ENCODE measurements around the gene GFOD2. TPM values are rescaled to one million over a fixed set of nuclear protein-coding genes. Genes with fewer than 3 reads are reported as not detected.
A peak's percentile ranks its signal among the peaks of the same experiment; 100 is the strongest.

The GFOD2 gene
- total and polyA plus RNA-seq, 8 donors: 6.4 to 17.2 (median 9.6) TPM

GRCh38 chr16:67708368-67708771 is 10.7 kb downstream of the GFOD2 start:
- no peak for TF ChIP-seq CTCF (IDR thresholded peaks at IDR 0.05)
- H3K4me1 ChIP-seq: peaks cover 0 to 5% (median 0%) of the 10 kb centered on the region in 3 donors
- FAIRE-seq (no peak), ATAC-seq (no peak), DNase-seq (no peak)
- intact Hi-C loops (cut with DNase I): no loop called here
- no peaks in the 10 kb centered on the region for H3K36me3 ChIP-seq
- no peak overlapping the region for H3K4me3 ChIP-seq
- no peaks in the 10 kb centered on the region for H3K9me3 ChIP-seq
- no peak overlapping the region for H3K27ac ChIP-seq
- WGBS, 2 donors: 57 to 67% methylated on average over 2 of the region's 2 CpGs
- H3K27me3 ChIP-seq: no peaks in the 10 kb centered on the region

- Histone ChIP-seq H3K27ac (no peak overlapping the region), H3K4me3 (no peak overlapping the region), H3K4me1 (peaks cover 0 to 5% (median 0%) of the 10 kb centered on the region in 3 donors), H3K9me3 (no peaks in the 10 kb centered on the region), H3K36me3 (no peaks in the 10 kb centered on the region), H3K27me3 (no peaks in the 10 kb centered on the region)
- no peak for FAIRE-seq
- no peak for DNase-seq
- TF ChIP-seq CTCF (IDR thresholded peaks at IDR 0.05): no peak
- no peak for ATAC-seq
- WGBS, 2 donors: 97 to 99% methylated on average over 5 of the region's 5 CpGs
- intact Hi-C loops (cut with DNase I): no loop called here
These were observed 11.3 kb downstream of the GFOD2 start for GRCh38 chr16:67707790-67708189.

GRCh38 chr16:67707210-67707609 is 11.9 kb downstream of the GFOD2 start:
- no peaks in the 10 kb centered on the region for H3K36me3 ChIP-seq
- no peak for ATAC-seq
- no peaks in the 10 kb centered on the region for H3K9me3 ChIP-seq
- no peak for TF ChIP-seq CTCF (IDR thresholded peaks at IDR 0.05)
- H3K4me3 ChIP-seq: no peak overlapping the region
- no peak overlapping the region for H3K27ac ChIP-seq
- intact Hi-C loops (cut with DNase I): no loop called here
- WGBS, 2 donors: 84 to 95% methylated on average over 4 of the region's 4 CpGs
- FAIRE-seq: no peak
- H3K27me3 ChIP-seq: no peaks in the 10 kb centered on the region
- DNase-seq: no peak
- H3K4me1 ChIP-seq: peaks cover 0 to 5% (median 0%) of the 10 kb centered on the region in 3 donors

GRCh38 chr16:67704110-67704509 is 15.0 kb downstream of the GFOD2 start:
- FAIRE-seq (no peak), ATAC-seq (peak in 1 of 4 donors; percentile 41), DNase-seq (no peak)
- Histone ChIP-seq H3K36me3 (no peaks in the 10 kb centered on the region), H3K4me1 (peaks cover 0 to 5% (median 0%) of the 10 kb centered on the region in 3 donors), H3K27ac (no peak overlapping the region), H3K4me3 (no peak overlapping the region), H3K9me3 (no peaks in the 10 kb centered on the region), H3K27me3 (no peaks in the 10 kb centered on the region)
- TF ChIP-seq CTCF (IDR thresholded peaks at IDR 0.05): no peak
- intact Hi-C loops (cut with DNase I): no loop called here
- WGBS, 2 donors: 71 to 84% methylated on average over 5 of the region's 5 CpGs

GRCh38 chr16:67703626-67704025 is 15.5 kb downstream of the GFOD2 start:
- Histone ChIP-seq H3K36me3 (no peaks in the 10 kb centered on the region), H3K4me1 (peaks cover 0 to 5% (median 0%) of the 10 kb centered on the region in 3 donors), H3K27me3 (no peaks in the 10 kb centered on the region), H3K27ac (no peak overlapping the region), H3K9me3 (no peaks in the 10 kb centered on the region), H3K4me3 (no peak overlapping the region)
- WGBS, 2 donors: 73% methylated on average over 2 of the region's 2 CpGs
- intact Hi-C loops (cut with DNase I): no loop called here
- FAIRE-seq (no peak), ATAC-seq (peak in 1 of 4 donors; percentile 16), DNase-seq (no peak)
- no peak for TF ChIP-seq CTCF (IDR thresholded peaks at IDR 0.05)

Measured in pancreas (tissue), 10 donors.